Gastroesophageal sphincter (tissue), 2 donors: ENCODE measurements around the gene OLA1.

Source experiments
- EP300 ChIP-seq: sonication (generic); formaldehyde crosslinking; IDR thresholded peaks from one replicate; pipeline ENCODE4 v1.6.1; 2017; ENCODE audit warnings: antibody characterized with exemption, mild to moderate bottlenecking
- POLR2A ChIP-seq, 2 donors: fragments of 450-650 bp; IDR thresholded peaks; one replicate each; pipeline ENCODE4 v1.6.1; 2017; ENCODE audit warnings: antibody characterized with exemption in 2 of 2, mild to moderate bottlenecking in 2 of 2, moderate library complexity in 1 of 2
- POLR2AphosphoS5 ChIP-seq: sonication (generic); formaldehyde crosslinking; IDR thresholded peaks from one replicate; pipeline ENCODE4 v1.6.1; 2017; ENCODE audit warnings: antibody characterized with exemption

DNA sequence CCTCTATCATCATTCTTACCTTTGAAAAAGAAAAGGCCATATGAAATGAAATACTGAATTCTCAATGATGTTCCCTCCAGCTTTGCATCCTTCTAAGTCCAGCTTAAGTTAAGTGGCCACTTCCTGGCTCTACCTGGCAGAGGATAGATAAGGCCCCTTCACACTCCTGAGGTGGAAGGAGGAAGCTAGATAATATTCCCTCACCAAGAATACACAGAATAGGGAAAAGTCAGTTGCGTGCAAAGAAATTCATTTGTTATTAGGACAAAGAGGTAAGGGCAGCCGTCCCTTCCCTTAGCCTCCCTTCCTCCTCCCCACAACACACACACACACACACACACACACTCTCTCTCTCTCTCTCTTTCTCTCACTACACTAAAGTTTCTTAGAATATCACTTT is 37.5 kb downstream of the OLA1 start:
- no peak for TF ChIP-seq EP300
- no peak for TF ChIP-seq POLR2AphosphoS5
- no peak for TF ChIP-seq POLR2A (IDR thresholded peaks at IDR 0.05)
